H1 (cell line): Measurements from ENCODE around the gene DDR2. TPM values are rescaled to one million over a fixed set of nuclear protein-coding genes. Genes with fewer than 3 reads are reported as not detected.

Experiments used
- CTCF ChIA-PET: fragments of 300-600 bp; sonication (Branson Sonifier 250); formaldehyde crosslinking; loops from one replicate; lab custom pipeline; 2021; ENCODE audit not compliant: partially characterized antibody; lab: Charles Lee
- POLR2A ChIA-PET: fragments of 300-600 bp; sonication (Branson Sonifier 250); formaldehyde crosslinking; loops from one replicate; lab custom pipeline; 2021; ENCODE audit warnings: inconsistent platforms; ENCODE audit not compliant: partially characterized antibody; lab: Charles Lee
- DNase-seq, 2 experiments: peaks; one replicate each; pipeline versions ENCODE4 v3.0.0 to v3.0.0-alpha.2; 2010 to 2022; ENCODE audit warnings: low spot score in 2 of 2, low read depth in 1 of 2, mixed read lengths in 1 of 2
- FAIRE-seq: peaks from 2 replicates; lab custom pipeline; 2011; peaks lifted over from hg19 to GRCh38; lab: Jason Lieb, UNC
- H2AFZ ChIP-seq: 2 replicates; pipeline ENCODE4 v1.8.1; 2012; ENCODE audit warnings: low read length, inconsistent platforms
- H2AK5ac ChIP-seq: 2 replicates; pipeline ENCODE4 v1.6.1; 2013; ENCODE audit warnings: low read depth, low read length
- H2BK120ac ChIP-seq: replicated peaks from 2 replicates; pipeline ENCODE3; 2013; ENCODE audit warnings: low read depth, low read length, inconsistent platforms
- H2BK12ac ChIP-seq: 2 replicates; pipeline ENCODE4 v1.6.1; 2013; ENCODE audit warnings: low read depth, low read length
- H2BK15ac ChIP-seq: 2 replicates; pipeline ENCODE4 v1.6.1; 2013; ENCODE audit warnings: low read length
- H2BK20ac ChIP-seq: 2 replicates; pipeline ENCODE4 v1.6.1; 2013; ENCODE audit warnings: low read length
- H2BK5ac ChIP-seq: 2 replicates; pipeline ENCODE4 v1.6.1; 2013; ENCODE audit warnings: low read depth, low read length
- H3K14ac ChIP-seq: 2 replicates; pipeline ENCODE4 v1.6.1; 2013; ENCODE audit warnings: inconsistent platforms; ENCODE audit not compliant: insufficient read length
- H3K18ac ChIP-seq: 2 replicates; pipeline ENCODE4 v1.6.1; 2013; ENCODE audit warnings: low read length; ENCODE audit errors: extremely low read depth
- H3K23ac ChIP-seq: 2 replicates; pipeline ENCODE4 v1.6.1; 2013; ENCODE audit warnings: inconsistent platforms; ENCODE audit not compliant: insufficient read length
- H3K23me2 ChIP-seq: 2 replicates; pipeline ENCODE4 v1.6.1; 2013; ENCODE audit warnings: low read depth, low read length
- H3K27ac ChIP-seq: 2 replicates; pipeline ENCODE4 v1.6.1; 2011; ENCODE audit warnings: low read depth, low read length, inconsistent platforms
- H3K27me3 ChIP-seq, 4 experiments: replicated peaks in 1 of 4; 1 replicate in 1 of 4; 2 replicates in 3 of 4; pipeline versions ENCODE4 v1.6.1 to v1.8.1; 2011 to 2013; ENCODE audit warnings: low read length in 3 of 4, mild to moderate bottlenecking in 3 of 4, inconsistent platforms in 2 of 4, mixed read lengths in 2 of 4, moderate library complexity in 1 of 4; ENCODE audit not compliant: control insufficient read depth in 3 of 4, insufficient read depth in 3 of 4; ENCODE audit errors: extremely low read depth in 1 of 4
- H3K36me3 ChIP-seq, 4 experiments: 2 replicates each; pipeline versions ENCODE4 v1.6.1 to v1.8.1; 2011 to 2013; ENCODE audit warnings: mild to moderate bottlenecking in 4 of 4, low read length in 3 of 4, moderate library complexity in 2 of 4, control low read depth in 1 of 4, inconsistent platforms in 1 of 4; ENCODE audit not compliant: insufficient read depth in 4 of 4, control insufficient read depth in 2 of 4
- H3K4ac ChIP-seq: replicated peaks from 2 replicates; pipeline ENCODE3; 2013; ENCODE audit warnings: low read length, low read depth, mixed read lengths, inconsistent platforms; ENCODE audit not compliant: insufficient read length
- H3K4me1 ChIP-seq, 4 experiments: replicated peaks in 1 of 4; 1 replicate in 1 of 4; 2 replicates in 3 of 4; pipeline versions ENCODE4 v1.6.1 to v1.8.1; 2011 to 2013; ENCODE audit warnings: low read length in 3 of 4, inconsistent platforms in 2 of 4, mixed read lengths in 1 of 4; ENCODE audit not compliant: insufficient read depth in 4 of 4, control insufficient read depth in 3 of 4
- H3K4me2 ChIP-seq, 2 experiments: 2 replicates each; pipeline versions ENCODE4 v1.6.1 to v1.8.1; 2011 to 2013; ENCODE audit warnings: low read depth in 2 of 2, low read length in 2 of 2, control low read depth in 1 of 2, inconsistent platforms in 1 of 2, mild to moderate bottlenecking in 1 of 2; ENCODE audit not compliant: insufficient read depth in 1 of 2
- H3K4me3 ChIP-seq, 4 experiments: fragments of 200-600, 300-600 bp in 1 of 4; sonication (generic), shearing (Covaris generic), sonication (Bioruptor Twin) in 1 of 4; 2 replicates each; pipeline versions ENCODE4 v1.5.1 to v1.8.1; 2011 to 2016; ENCODE audit warnings: low read length in 4 of 4, low read depth in 3 of 4, control low read depth in 2 of 4, inconsistent platforms in 2 of 4, mild to moderate bottlenecking in 2 of 4, mixed read lengths in 1 of 4, moderate library complexity in 1 of 4; ENCODE audit not compliant: insufficient read depth in 2 of 4; ENCODE audit errors: extremely low read depth in 1 of 4
- H3K56ac ChIP-seq: replicated peaks from 2 replicates; pipeline ENCODE3; 2013; ENCODE audit warnings: low read depth, mild to moderate bottlenecking, mixed read lengths, low read length, inconsistent platforms; ENCODE audit not compliant: insufficient read length
- H3K79me1 ChIP-seq: 2 replicates; pipeline ENCODE4 v1.6.1; 2013; ENCODE audit warnings: low read depth, low read length, control low read depth
- H3K79me2 ChIP-seq, 2 experiments: 2 replicates each; pipeline versions ENCODE4 v1.6.1 to v1.8.1; 2012 to 2013; ENCODE audit warnings: low read length in 2 of 2, mild to moderate bottlenecking in 2 of 2, inconsistent platforms in 1 of 2; ENCODE audit not compliant: insufficient read depth in 2 of 2, control insufficient read depth in 1 of 2
- H3K9ac ChIP-seq, 4 experiments: replicated peaks in 1 of 4; 1 replicate in 1 of 4; 2 replicates in 3 of 4; pipeline versions ENCODE4 v1.6.1 to v1.8.1; 2011 to 2013; ENCODE audit warnings: low read depth in 3 of 4, low read length in 3 of 4, control low read depth in 2 of 4, mild to moderate bottlenecking in 2 of 4, moderate library complexity in 2 of 4, inconsistent platforms in 1 of 4; ENCODE audit errors: extremely low read depth in 1 of 4
- H3K9me3 ChIP-seq, 2 experiments: 2 replicates each; pipeline versions ENCODE4 v1.6.1 to v1.8.1; 2012 to 2013; ENCODE audit warnings: mild to moderate bottlenecking in 2 of 2, moderate library complexity in 2 of 2, control low read depth in 1 of 2, inconsistent platforms in 1 of 2, low read depth in 1 of 2, low read length in 1 of 2, mixed read lengths in 1 of 2; ENCODE audit not compliant: insufficient read depth in 2 of 2
- H4K20me1 ChIP-seq, 2 experiments: replicated peaks in 1 of 2; 2 replicates each; pipeline versions ENCODE3 to v1.8.1; 2011 to 2013; ENCODE audit warnings: inconsistent platforms in 2 of 2, low read length in 2 of 2, mild to moderate bottlenecking in 1 of 2; ENCODE audit not compliant: insufficient read depth in 2 of 2, control insufficient read depth in 1 of 2
- H4K5ac ChIP-seq: 2 replicates; pipeline ENCODE4 v1.6.1; 2013; ENCODE audit warnings: low read length, low read depth, mixed read lengths, inconsistent platforms; ENCODE audit not compliant: insufficient read length
- H4K8ac ChIP-seq: 2 replicates; pipeline ENCODE4 v1.8.0; 2013; ENCODE audit warnings: mild to moderate bottlenecking, moderate library complexity, low read length, inconsistent platforms; ENCODE audit not compliant: insufficient read depth; ENCODE audit errors: extremely low read depth
- H4K91ac ChIP-seq: replicated peaks from 2 replicates; pipeline ENCODE3; 2013; ENCODE audit warnings: low read length, mixed read lengths, inconsistent platforms; ENCODE audit not compliant: insufficient read length
- BACH1 ChIP-seq: IDR thresholded peaks from 2 replicates; pipeline ENCODE4 v1.6.1; 2012; ENCODE audit warnings: low read length, improper control_type of control experiment
- CEBPB ChIP-seq: IDR thresholded peaks from 2 replicates; pipeline ENCODE4 v1.6.1; 2012; ENCODE audit warnings: low read depth, low read length
- EZH2 ChIP-seq: fragments of 200-600 bp; sonication (generic); IDR thresholded peaks from 2 replicates; pipeline ENCODE4 v1.7.1; 2012; ENCODE audit warnings: low read depth, mild to moderate bottlenecking, moderate library complexity, low read length, inconsistent platforms; ENCODE audit not compliant: severe bottlenecking
- KDM4A ChIP-seq: IDR thresholded peaks from one replicate; pipeline ENCODE4 v1.7.1; 2012; ENCODE audit warnings: low read depth, mild to moderate bottlenecking, moderate library complexity, low read length, inconsistent platforms; ENCODE audit not compliant: severe bottlenecking
- NRF1 ChIP-seq: IDR thresholded peaks from 2 replicates; pipeline ENCODE4 v1.6.1; 2011; ENCODE audit warnings: mild to moderate bottlenecking, low read depth, low read length, improper control_type of control experiment
- PHF8 ChIP-seq: fragments of 200-600 bp; sonication (generic); conservative IDR thresholded peaks from 2 replicates; pipeline ENCODE4 v1.7.1; 2012; ENCODE audit warnings: low read depth, mild to moderate bottlenecking, inconsistent platforms, low read length, moderate library complexity
- POLR2A ChIP-seq, 2 experiments: IDR thresholded peaks; 1 replicate in 1 of 2; 2 replicates in 1 of 2; pipeline ENCODE4 v1.6.1; 2011; ENCODE audit warnings: low read depth in 2 of 2, low read length in 2 of 2, mild to moderate bottlenecking in 2 of 2; ENCODE audit errors: control extremely low read depth in 1 of 2
- RXRA ChIP-seq: IDR thresholded peaks from 2 replicates; pipeline ENCODE4 v1.6.1; 2011; ENCODE audit warnings: low read depth, mild to moderate bottlenecking, low read length, moderate library complexity; ENCODE audit not compliant: insufficient read depth
- SAP30 ChIP-seq: fragments of 300-600 bp; sonication (generic); IDR thresholded peaks from 2 replicates; pipeline ENCODE4 v1.7.1; 2012; ENCODE audit warnings: low read length, moderate library complexity, mild to moderate bottlenecking, inconsistent platforms; ENCODE audit not compliant: insufficient read depth, insufficient replicate concordance
- TAF1 ChIP-seq: IDR thresholded peaks from 2 replicates; pipeline ENCODE4 v1.6.1; 2011; ENCODE audit warnings: mild to moderate bottlenecking, low read depth, low read length
- TBP ChIP-seq: IDR thresholded peaks from 2 replicates; pipeline ENCODE4 v1.6.1; 2011; ENCODE audit warnings: low read depth, low read length, improper control_type of control experiment
- WGBS, 2 experiments: shearing (Covaris generic) in 1 of 2; methylation state at CpG; one replicate each; pipeline versions ENCODE4 v1.1.6 to v1.1.7; 2013 to 2015; ENCODE audit warnings: low lambda C conversion rate in 2 of 2, mixed read lengths in 2 of 2, inconsistent platforms in 1 of 2, low coverage in 1 of 2, missing lambda C conversion rate in 1 of 2; ENCODE audit not compliant: insufficient replicate concordance in 2 of 2, insufficient coverage in 1 of 2, insufficient read length in 1 of 2; ENCODE audit errors: extremely low coverage in 1 of 2, missing lambda C conversion rate in 1 of 2; 5-methylcytosine and 5-hydroxymethylcytosine counted together
- polyA plus RNA-seq, 7 experiments: library from polyadenylated mRNA; depleted of rRNA in 3 of 7; stranded (reverse) in 5 of 7; unstranded in 2 of 7; fragments of >200 nt in 5 of 7; fragments of 200-250 nt in 2 of 7; gene quantifications; 1 replicate in 5 of 7; 2 replicates in 1 of 7; 4 replicates in 1 of 7; pipeline versions ENCODE4 v1.2.1 to v1.2.3, GENCODE V29; 2011 to 2013; ENCODE audit warnings: missing spikeins in 2 of 7, mixed read lengths in 2 of 7
- total RNA-seq: library from RNA; stranded (reverse); fragmentation: NEBNext Ultra II Directional; extraction: Animal tissue kit (Norgen Biotek cat#: 25700); gene quantifications from 2 replicates; pipeline ENCODE4 v1.2.1, GENCODE V29; 2021
- TF ChIP-seq, protein P1 (sequence below): IDR thresholded peaks from 2 replicates; pipeline ENCODE4 v1.6.1; 2012; ENCODE audit warnings: inconsistent platforms

Gene DDR2
- total and polyA plus RNA-seq, 2 of the 8 experiments (the other 6 are each of a cell fraction or from before 2014, with no cell fraction given): 1.00 to 2.1 TPM

DNA sequence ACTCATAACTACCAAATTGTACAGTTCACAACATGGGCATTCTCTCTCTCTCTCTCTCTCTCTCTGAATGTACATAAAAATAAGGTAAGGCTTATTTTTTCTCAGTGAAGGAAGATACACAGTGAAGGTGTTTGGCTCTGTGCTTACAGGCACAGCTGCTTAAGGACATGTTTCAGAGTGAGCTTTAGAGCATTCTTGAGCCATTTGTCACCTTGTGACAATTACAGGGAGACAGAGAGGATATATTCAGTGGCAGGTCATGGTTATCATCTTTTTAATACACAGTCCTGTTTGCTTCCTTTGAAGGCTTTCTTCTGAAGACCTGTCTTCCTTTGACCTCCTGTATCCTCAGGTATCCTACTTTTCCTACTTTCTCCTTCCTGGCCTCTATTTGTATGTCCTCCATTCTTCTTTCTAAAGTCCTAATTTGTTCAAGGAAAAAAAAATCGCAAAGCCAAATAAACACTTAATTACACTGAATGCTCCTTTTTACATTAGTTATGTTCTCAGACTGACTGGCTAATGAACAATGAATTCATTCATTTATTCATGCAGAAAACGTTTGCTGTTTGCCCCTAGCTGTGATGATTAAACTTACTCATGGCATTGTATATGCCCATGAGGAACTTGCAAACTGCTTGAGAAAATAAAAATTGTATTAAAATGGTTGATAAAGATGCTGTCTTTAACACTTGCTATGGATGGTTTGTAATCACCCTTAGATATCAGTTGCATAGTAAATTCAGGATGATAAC, 191.7 kb downstream of the DDR2 start:
- Histone ChIP-seq H4K20me1 (no peaks in the 10 kb centered on the region), H4K91ac (no peak overlapping the region), H3K23me2 (peaks cover 7% of the 10 kb centered on the region), H2BK12ac (no peak overlapping the region), H4K8ac (no peak overlapping the region), H2AK5ac (no peak overlapping the region), H3K36me3 (no peaks in the 10 kb centered on the region), H3K23ac (no peak overlapping the region), H2BK120ac (no peak overlapping the region), H3K18ac (no peak overlapping the region; the same call in 1 of the 2 replicates), H3K9me3 (no peaks in the 10 kb centered on the region), H4K5ac (no peak overlapping the region), H3K14ac (no peak overlapping the region), H3K4me3 (no peak overlapping the region), H3K4me1 (peaks cover 0 to 5% (median 1%) of the 10 kb centered on the region in 4 experiments; a peak in 4 of 7 replicates), H2AFZ (no peak overlapping the region), H2BK20ac (no peak overlapping the region), H2BK15ac (no peak overlapping the region), H3K79me2 (no peaks in the 10 kb centered on the region), H2BK5ac (no peak overlapping the region), H3K4ac (no peak overlapping the region), H3K27ac (no peak overlapping the region), H3K27me3 (no peaks in the 10 kb centered on the region), H3K4me2 (no peak overlapping the region; a peak in 1 of 4 replicates), H3K79me1 (no peaks in the 10 kb centered on the region), H3K9ac (no peak overlapping the region), H3K56ac (no peak overlapping the region)
- CTCF ChIA-PET: interaction anchor here (0.7 to 1.8 kb wide), 4 partner anchors 9 to 432 kb away, joined by 3 to 6 read pairs (median 4); no protein-coding TSS in a partner anchor
- DNase-seq: no peak
- no peak for FAIRE-seq
- WGBS, 2 experiments: 80% methylated on average over 2 of the region's 2 CpGs; no CpG with 5 or more reads in 1 of the 2 experiments
- POLR2A ChIA-PET: interaction anchor here (0.7 kb wide), 2 partner anchors 8 to 667 kb away, joined by 3 to 4 read pairs; no protein-coding TSS in a partner anchor
- TF ChIP-seq EZH2: no peak
- no peak for TF ChIP-seq RXRA
- TF ChIP-seq KDM4A: no peak
- TF ChIP-seq NRF1: no peak
- TF ChIP-seq BACH1: no peak
- TF ChIP-seq TBP: no peak
- TF ChIP-seq, protein P1, sequence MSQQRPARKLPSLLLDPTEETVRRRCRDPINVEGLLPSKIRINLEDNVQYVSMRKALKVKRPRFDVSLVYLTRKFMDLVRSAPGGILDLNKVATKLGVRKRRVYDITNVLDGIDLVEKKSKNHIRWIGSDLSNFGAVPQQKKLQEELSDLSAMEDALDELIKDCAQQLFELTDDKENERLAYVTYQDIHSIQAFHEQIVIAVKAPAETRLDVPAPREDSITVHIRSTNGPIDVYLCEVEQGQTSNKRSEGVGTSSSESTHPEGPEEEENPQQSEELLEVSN: no peak
- no peak for TF ChIP-seq SAP30
- no peak for TF ChIP-seq POLR2A (IDR thresholded peaks at IDR 0.05; ENCODE audit: control extremely low read depth in 1 of 2, low read depth in 2 of 2, low read length in 2 of 2)
- TF ChIP-seq TAF1: no peak
- TF ChIP-seq CEBPB: no peak
- no peak for TF ChIP-seq PHF8
